Upper lobe of left lung (tissue), 6 donors: ENCODE measurements around the gene TEN1. TPM values are rescaled to one million over a fixed set of nuclear protein-coding genes. Genes with fewer than 3 reads are reported as not detected.

ENCODE experiments used
- ATAC-seq, 2 donors: fragments of 200-7000 bp; cut with Tn5 transposase; one replicate each; pipeline ENCODE4 v1.9.1; 2022; ENCODE audit warnings: mild to moderate bottlenecking in 2 of 2, moderate library complexity in 2 of 2; ENCODE audit not compliant: low FRiP score in 2 of 2
- DNase-seq, 2 donors: peaks; one replicate each; pipeline ENCODE4 v3.0.0-alpha.2; 2019 to 2020
- H3K27ac ChIP-seq, 4 donors: fragments of 200-600 bp; sonication (generic); one replicate each; pipeline ENCODE4 v1.5.1; 2016 to 2019
- H3K27me3 ChIP-seq, 4 donors: fragments of 200-600 bp; sonication (generic); one replicate each; pipeline ENCODE4 v1.5.1; 2017 to 2019
- H3K36me3 ChIP-seq, 4 donors: fragments of 200-600 bp; sonication (generic); one replicate each; pipeline ENCODE4 v1.5.1; 2016 to 2019
- H3K4me1 ChIP-seq, 4 donors: fragments of 200-600 bp; sonication (generic); one replicate each; pipeline ENCODE4 v1.5.1; 2018 to 2019
- H3K4me3 ChIP-seq, 4 donors: fragments of 200-600 bp; sonication (generic); one replicate each; pipeline ENCODE4 v1.5.1; 2017 to 2019; ENCODE audit warnings: mild to moderate bottlenecking in 2 of 4, moderate library complexity in 1 of 4
- H3K9me3 ChIP-seq, 4 donors: fragments of 200-600 bp; sonication (generic); one replicate each; pipeline ENCODE4 v1.5.1; 2018 to 2019
- EP300 ChIP-seq, 4 donors: sonication (generic); formaldehyde crosslinking; IDR thresholded peaks; one replicate each; pipeline ENCODE4 v1.5.1; 2017; ENCODE audit warnings: antibody characterized with exemption in 4 of 4, control low read depth in 2 of 4
- POLR2A ChIP-seq, 4 donors: fragments of 450-650 bp; IDR thresholded peaks; one replicate each; pipeline ENCODE4 v1.5.1; 2016 to 2017; ENCODE audit warnings: antibody characterized with exemption in 4 of 4, mild to moderate bottlenecking in 2 of 4
- POLR2AphosphoS5 ChIP-seq, 2 donors: sonication (generic); formaldehyde crosslinking; IDR thresholded peaks; one replicate each; pipeline ENCODE4 v1.5.1; 2017; ENCODE audit warnings: antibody characterized with exemption in 2 of 2
- WGBS, 2 donors: methylation state at CpG; one replicate each; pipeline ENCODE4 v1.1.5; 2017 to 2018; 5-methylcytosine and 5-hydroxymethylcytosine counted together
- total RNA-seq, 6 donors: library from RNA; depleted of rRNA in 4 of 6; stranded (reverse); fragments of >200 nt in 4 of 6; gene quantifications; one replicate each; pipeline versions ENCODE4 v1.1.0 to v1.2.1, GENCODE V29; 2016 to 2021
- TF ChIP-seq, protein P1 (sequence below), 6 experiments: fragments of 450-650 bp in 4 of 6; fragments of 200-600 bp in 2 of 6; sonication (generic) in 2 of 6; IDR thresholded peaks; one replicate each; pipeline ENCODE4 v1.5.1; 2016 to 2019; ENCODE audit warnings: antibody characterized with exemption in 6 of 6
- donor health status: DM: no; HTN: no; CAD: no; lungs with moderate emphysema.
- donor health status: DM: no; HTN: yes; CAD: no; lungs with severe emphysema.

TEN1 gene
- total RNA-seq, 6 donors from 2014 or later, result 13.6 to 29.3 (median 17.0) TPM; not detected in 1

- 90 to 92% methylated on average over 5 of the region's 5 CpGs for WGBS, 2 donors
- Histone ChIP-seq H3K27me3 (no peaks in the 10 kb centered on the region), H3K36me3 (peaks cover 0 to 9% (median 2%) of the 10 kb centered on the region in 4 donors), H3K27ac (no peak overlapping the region), H3K4me3 (no peak overlapping the region), H3K4me1 (peaks cover 0 to 9% (median 7%) of the 10 kb centered on the region in 4 donors), H3K9me3 (no peaks in the 10 kb centered on the region)
- no peak for DNase-seq
- no peak for TF ChIP-seq POLR2AphosphoS5 (IDR thresholded peaks at IDR 0.05)
- no peak for TF ChIP-seq EP300 (IDR thresholded peaks at IDR 0.05)
- TF ChIP-seq POLR2A (IDR thresholded peaks at IDR 0.05), result no peak
- TF ChIP-seq, protein P1, sequence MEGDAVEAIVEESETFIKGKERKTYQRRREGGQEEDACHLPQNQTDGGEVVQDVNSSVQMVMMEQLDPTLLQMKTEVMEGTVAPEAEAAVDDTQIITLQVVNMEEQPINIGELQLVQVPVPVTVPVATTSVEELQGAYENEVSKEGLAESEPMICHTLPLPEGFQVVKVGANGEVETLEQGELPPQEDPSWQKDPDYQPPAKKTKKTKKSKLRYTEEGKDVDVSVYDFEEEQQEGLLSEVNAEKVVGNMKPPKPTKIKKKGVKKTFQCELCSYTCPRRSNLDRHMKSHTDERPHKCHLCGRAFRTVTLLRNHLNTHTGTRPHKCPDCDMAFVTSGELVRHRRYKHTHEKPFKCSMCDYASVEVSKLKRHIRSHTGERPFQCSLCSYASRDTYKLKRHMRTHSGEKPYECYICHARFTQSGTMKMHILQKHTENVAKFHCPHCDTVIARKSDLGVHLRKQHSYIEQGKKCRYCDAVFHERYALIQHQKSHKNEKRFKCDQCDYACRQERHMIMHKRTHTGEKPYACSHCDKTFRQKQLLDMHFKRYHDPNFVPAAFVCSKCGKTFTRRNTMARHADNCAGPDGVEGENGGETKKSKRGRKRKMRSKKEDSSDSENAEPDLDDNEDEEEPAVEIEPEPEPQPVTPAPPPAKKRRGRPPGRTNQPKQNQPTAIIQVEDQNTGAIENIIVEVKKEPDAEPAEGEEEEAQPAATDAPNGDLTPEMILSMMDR (IDR thresholded peaks at IDR 0.05), result no peak
- ATAC-seq, result no peak
Observed at GRCh38 chr17:76011951-76012350, 32.9 kb downstream of the TEN1 start.

DNA sequence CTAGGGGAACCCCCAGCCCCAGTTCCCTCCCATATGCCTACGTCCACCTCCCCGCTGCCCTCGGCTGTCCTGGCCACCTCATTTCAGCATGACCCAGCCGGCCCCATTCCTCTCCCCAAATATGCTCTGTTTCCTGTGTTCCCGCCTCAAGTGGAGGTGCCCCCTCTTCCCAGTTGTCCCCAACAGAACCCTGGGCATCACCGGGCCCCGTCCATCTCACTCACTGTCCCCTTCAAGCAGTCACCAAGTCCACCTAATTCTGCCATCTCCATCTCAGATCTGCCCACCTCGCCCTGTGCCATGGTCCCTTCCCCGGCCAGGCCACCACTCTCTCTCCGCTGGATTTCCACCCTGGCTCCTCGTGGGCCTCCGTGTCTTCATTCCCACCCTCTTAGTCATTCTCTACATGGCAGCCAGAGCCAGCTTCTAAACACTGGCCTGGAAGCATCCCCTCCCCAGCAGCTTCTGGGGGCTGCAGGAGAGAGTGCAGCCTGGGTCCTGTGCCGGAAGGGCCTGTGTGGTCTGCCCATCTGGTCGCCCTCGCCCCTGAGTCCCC lies 34.4 kb downstream of the TEN1 start:
- Histone ChIP-seq H3K27me3 (no peaks in the 10 kb centered on the region), H3K4me1 (peaks cover 0 to 9% (median 7%) of the 10 kb centered on the region in 4 donors), H3K4me3 (no peak overlapping the region), H3K27ac (no peak overlapping the region), H3K9me3 (no peaks in the 10 kb centered on the region), H3K36me3 (peaks cover 0 to 14% (median 2%) of the 10 kb centered on the region in 4 donors)
- TF ChIP-seq POLR2AphosphoS5 (IDR thresholded peaks at IDR 0.05), result no peak
- no peak for TF ChIP-seq POLR2A (IDR thresholded peaks at IDR 0.05)
- TF ChIP-seq, protein P1 (IDR thresholded peaks at IDR 0.05), result no peak
- no peak for TF ChIP-seq EP300 (IDR thresholded peaks at IDR 0.05)
- no peak for DNase-seq
- whole genome bisulfite sequencing, 2 donors, result 82 to 83% methylated on average over 15 of the region's 15 CpGs
- no peak for ATAC-seq

DNA sequence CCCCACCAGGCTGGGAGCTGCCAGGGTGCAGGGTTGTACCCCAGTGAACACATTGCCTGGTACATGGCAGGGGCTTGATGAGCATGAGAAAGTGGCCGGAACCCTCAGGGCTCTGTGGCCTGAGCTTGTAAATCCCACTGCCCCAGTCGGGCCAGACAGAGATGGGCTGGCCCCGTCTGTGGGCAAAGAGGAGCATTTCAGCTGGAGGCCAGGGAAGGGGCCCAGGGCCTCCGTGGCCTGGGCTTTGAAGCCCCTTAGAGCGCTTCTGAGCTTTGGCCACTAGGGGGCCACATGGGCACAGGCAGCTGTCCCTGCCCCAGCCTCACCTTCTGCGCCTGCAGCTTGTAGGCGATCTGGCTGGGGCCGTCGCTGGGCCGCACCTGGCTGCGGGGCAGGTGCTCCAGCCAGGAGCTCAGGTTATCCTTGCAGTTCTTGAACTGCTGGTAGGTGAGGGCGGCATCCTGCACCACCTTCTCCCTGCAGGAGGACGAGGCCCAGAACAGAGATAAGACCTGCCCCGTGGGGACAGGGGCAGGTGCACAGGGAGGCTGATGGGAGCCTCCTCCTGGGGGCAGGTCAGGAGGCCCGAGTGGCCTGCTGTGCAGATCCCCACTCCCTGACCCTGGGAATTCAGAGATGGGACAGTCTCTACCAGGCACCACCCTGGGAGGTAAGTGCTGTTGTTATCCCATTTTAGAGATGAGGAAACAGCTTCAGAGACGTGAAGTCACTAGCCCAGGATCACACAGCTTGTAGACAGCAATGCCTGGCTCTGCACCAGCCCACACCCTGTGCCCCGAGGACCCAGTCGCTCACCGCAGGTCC lies 35.3 kb downstream of the TEN1 start:
- 30 to 37% methylated on average over 14 to 15 of the region's 19 CpGs for WGBS, 2 donors
- Histone ChIP-seq H3K4me3 (no peak overlapping the region), H3K36me3 (peaks cover 0 to 15% (median 2%) of the 10 kb centered on the region in 4 donors), H3K27ac (no peak overlapping the region), H3K27me3 (no peaks in the 10 kb centered on the region), H3K9me3 (no peaks in the 10 kb centered on the region), H3K4me1 (peaks cover 0 to 9% (median 7%) of the 10 kb centered on the region in 4 donors)
- DNase-seq (peak; percentile 81 to 87), ATAC-seq (peak; percentile 86 to 88)
- TF ChIP-seq EP300 (IDR thresholded peaks at IDR 0.05), result no peak
- TF ChIP-seq, protein P1 (IDR thresholded peaks at IDR 0.05), result peak; percentile 92 to 98 (median 96)

DNA sequence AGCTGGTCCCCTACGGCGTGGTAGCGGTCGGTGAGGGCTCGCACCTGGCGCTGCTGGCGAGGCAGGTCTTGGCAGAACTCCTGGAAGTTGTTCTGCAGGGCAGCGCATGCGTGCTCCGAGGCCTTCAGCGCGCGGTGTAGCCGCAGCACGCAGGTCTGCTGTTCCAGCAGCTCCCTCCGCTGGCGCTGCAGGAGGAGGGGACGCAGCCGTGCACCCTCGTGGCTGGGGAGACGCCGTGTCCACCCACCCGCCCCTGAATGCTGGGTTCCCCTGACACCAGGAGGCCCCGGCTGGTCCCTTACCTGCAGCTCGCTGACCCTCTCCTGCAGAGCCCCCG lies 35.9 kb downstream of the TEN1 start:
- Histone ChIP-seq H3K36me3 (peaks cover 0 to 9% (median 2%) of the 10 kb centered on the region in 4 donors), H3K27me3 (no peaks in the 10 kb centered on the region), H3K27ac (no peak overlapping the region), H3K4me1 (peaks cover 0 to 9% (median 7%) of the 10 kb centered on the region in 4 donors), H3K9me3 (no peaks in the 10 kb centered on the region), H3K4me3 (no peak overlapping the region)
- peak in 1 of 2 donors; percentile 79 for DNase-seq
- no peak for ATAC-seq
- TF ChIP-seq, protein P1 (IDR thresholded peaks at IDR 0.05), result no peak
- TF ChIP-seq POLR2A (IDR thresholded peaks at IDR 0.05) (no peak), EP300 (IDR thresholded peaks at IDR 0.05) (no peak), POLR2AphosphoS5 (IDR thresholded peaks at IDR 0.05) (no peak)
- WGBS, 2 donors, result 94 to 97% methylated on average over 6 to 7 of the region's 26 CpGs
